Gastroesophageal sphincter (tissue), 4 donors: ENCODE measurements around the gene FAM20A. TPM values are rescaled to one million over a fixed set of nuclear protein-coding genes. Genes with fewer than 3 reads are reported as not detected.

Experiments
- ATAC-seq: fragments of 150-250 bp; one replicate; pipeline ENCODE4 v1.9.1; 2016; ENCODE audit warnings: mild to moderate bottlenecking, moderate library complexity
- H3K27ac ChIP-seq, 4 donors: fragments of 200-600 bp; sonication (generic) in 3 of 4; 1 replicate in 3 of 4; 2 replicates in 1 of 4; pipeline ENCODE4 v1.5.1; 2016 to 2019
- H3K27me3 ChIP-seq: fragments of 200-600 bp; sonication (generic); one replicate; pipeline ENCODE4 v1.5.1; 2019
- H3K36me3 ChIP-seq, 2 donors: fragments of 200-600 bp; sonication (generic); one replicate each; pipeline ENCODE4 v1.5.1; 2019; ENCODE audit warnings: control low read depth in 1 of 2
- H3K4me1 ChIP-seq, 3 donors: fragments of 200-600 bp; sonication (generic); 1 replicate in 2 of 3; 2 replicates in 1 of 3; pipeline ENCODE4 v1.5.1; 2016 to 2019; ENCODE audit warnings: control low read depth in 2 of 3
- H3K4me3 ChIP-seq, 2 donors: fragments of 200-600 bp; sonication (generic); one replicate each; pipeline ENCODE4 v1.5.1; 2019; ENCODE audit warnings: mild to moderate bottlenecking in 1 of 2, moderate library complexity in 1 of 2
- H3K9me3 ChIP-seq, 3 donors: fragments of 200-600 bp; sonication (generic); one replicate each; pipeline ENCODE4 v1.5.1; 2017 to 2019; ENCODE audit warnings: control low read depth in 2 of 3
- CTCF ChIP-seq, 4 experiments: fragments of 200-600 bp in 2 of 4; fragments of 450-650 bp in 2 of 4; sonication (generic) in 1 of 4; IDR thresholded peaks; one replicate each; pipeline ENCODE4 v1.5.1; 2017 to 2019; ENCODE audit warnings: antibody characterized with exemption in 4 of 4, mild to moderate bottlenecking in 2 of 4, moderate library complexity in 2 of 4
- EP300 ChIP-seq: sonication (generic); formaldehyde crosslinking; IDR thresholded peaks from one replicate; pipeline ENCODE4 v1.6.1; 2017; ENCODE audit warnings: antibody characterized with exemption, mild to moderate bottlenecking
- POLR2A ChIP-seq, 2 donors: fragments of 450-650 bp; IDR thresholded peaks; one replicate each; pipeline ENCODE4 v1.6.1; 2017; ENCODE audit warnings: antibody characterized with exemption in 2 of 2, mild to moderate bottlenecking in 2 of 2, moderate library complexity in 1 of 2
- POLR2AphosphoS5 ChIP-seq: sonication (generic); formaldehyde crosslinking; IDR thresholded peaks from one replicate; pipeline ENCODE4 v1.6.1; 2017; ENCODE audit warnings: antibody characterized with exemption
- WGBS, 2 donors: methylation state at CpG; one replicate each; pipeline ENCODE4 v1.1.5; 2018; ENCODE audit warnings: low coverage in 1 of 2; 5-methylcytosine and 5-hydroxymethylcytosine counted together
- total RNA-seq, 4 donors: library from RNA; depleted of rRNA; stranded (reverse); fragments of >200 nt; gene quantifications; one replicate each; pipeline ENCODE4 v1.1.0, GENCODE V29; 2016

FAM20A gene
- total RNA-seq, 4 donors from 2014 or later, result 1.4 to 13.7 (median 2.9) TPM

GRCh38 chr17:68535922-68536321 is 65.2 kb downstream of the FAM20A start:
- no peaks in the 10 kb centered on the region for H3K27me3 ChIP-seq
- no peak overlapping the region for H3K4me3 ChIP-seq
- H3K4me1 ChIP-seq, result peaks cover 0 to 5% (median 0%) of the 10 kb centered on the region in 3 donors
- TF ChIP-seq CTCF (IDR thresholded peaks at IDR 0.05) (no peak), POLR2A (IDR thresholded peaks at IDR 0.05) (no peak), POLR2AphosphoS5 (no peak)
- no peak overlapping the region for H3K27ac ChIP-seq
- ATAC-seq, result no peak
- H3K9me3 ChIP-seq, result no peaks in the 10 kb centered on the region
- H3K36me3 ChIP-seq, result peaks cover 3 to 94% of the 10 kb centered on the region in 2 donors
- whole genome bisulfite sequencing, 2 donors, result 65 to 69% methylated on average over 3 of the region's 3 CpGs

- H3K9me3 ChIP-seq, result no peaks in the 10 kb centered on the region
- peaks cover 0 to 5% (median 0%) of the 10 kb centered on the region in 3 donors for H3K4me1 ChIP-seq
- TF ChIP-seq POLR2AphosphoS5 (no peak), EP300 (no peak), CTCF (IDR thresholded peaks at IDR 0.05) (no peak), POLR2A (IDR thresholded peaks at IDR 0.05) (no peak)
- no peaks in the 10 kb centered on the region for H3K27me3 ChIP-seq
- no peak overlapping the region for H3K27ac ChIP-seq
- H3K4me3 ChIP-seq, result no peak overlapping the region
- peaks cover 3 to 94% of the 10 kb centered on the region in 2 donors for H3K36me3 ChIP-seq
- no peak for ATAC-seq
- WGBS, 2 donors, result 80 to 87% methylated on average over 6 of the region's 6 CpGs
Measured at GRCh38 chr17:68534695-68535088, 66.5 kb downstream of the FAM20A start.

- TF ChIP-seq EP300 (no peak), CTCF (IDR thresholded peaks at IDR 0.05) (peak; percentile 5 to 47 (median 42)), POLR2AphosphoS5 (no peak), POLR2A (IDR thresholded peaks at IDR 0.05) (no peak)
- Histone ChIP-seq H3K4me1 (peaks cover 0 to 5% (median 0%) of the 10 kb centered on the region in 3 donors), H3K4me3 (no peak overlapping the region), H3K9me3 (no peaks in the 10 kb centered on the region), H3K27me3 (no peaks in the 10 kb centered on the region), H3K36me3 (peaks cover 3 to 94% of the 10 kb centered on the region in 2 donors), H3K27ac (no peak overlapping the region)
- WGBS, 2 donors, result 48 to 63% methylated on average over 4 to 6 of the region's 6 CpGs
- no peak for ATAC-seq
Measured at GRCh38 chr17:68533887-68534694, 67.1 kb downstream of the FAM20A start.

GRCh38 chr17:68532826-68533225 is 68.3 kb downstream of the FAM20A start:
- H3K36me3 ChIP-seq, result peaks cover 3 to 94% of the 10 kb centered on the region in 2 donors
- no peaks in the 10 kb centered on the region for H3K27me3 ChIP-seq
- 67 to 77% methylated on average over 1 to 3 of the region's 3 CpGs for WGBS, 2 donors
- TF ChIP-seq POLR2AphosphoS5 (no peak), EP300 (no peak), POLR2A (IDR thresholded peaks at IDR 0.05) (no peak), CTCF (IDR thresholded peaks at IDR 0.05) (no peak)
- H3K4me3 ChIP-seq, result no peak overlapping the region
- no peak for ATAC-seq
- no peaks in the 10 kb centered on the region for H3K9me3 ChIP-seq
- peaks cover 0 to 5% (median 0%) of the 10 kb centered on the region in 3 donors for H3K4me1 ChIP-seq
- no peak overlapping the region for H3K27ac ChIP-seq

GRCh38 chr17:68531252-68531651 is 69.9 kb downstream of the FAM20A start:
- Histone ChIP-seq H3K4me3 (no peak overlapping the region), H3K27ac (no peak overlapping the region), H3K4me1 (peaks cover 0 to 5% (median 0%) of the 10 kb centered on the region in 3 donors), H3K36me3 (peaks cover 9 to 94% of the 10 kb centered on the region in 2 donors), H3K9me3 (no peaks in the 10 kb centered on the region), H3K27me3 (no peaks in the 10 kb centered on the region)
- no peak for ATAC-seq
- TF ChIP-seq POLR2A (IDR thresholded peaks at IDR 0.05), result no peak
- no peak for TF ChIP-seq POLR2AphosphoS5
- no peak for TF ChIP-seq EP300
- no peak for TF ChIP-seq CTCF (IDR thresholded peaks at IDR 0.05)
- 88 to 92% methylated on average over 4 of the region's 4 CpGs for WGBS, 2 donors
